SK-N-SH (cell line): ENCODE results near the gene RNF167.

Experiments
- MXI1 ChIP-seq: IDR thresholded peaks from 2 replicates; pipeline ENCODE4 v1.6.1; 2012; ENCODE audit warnings: mild to moderate bottlenecking, low read depth, low read length, improper control_type of control experiment
- NFIC ChIP-seq: IDR thresholded peaks from 2 replicates; pipeline ENCODE4 v1.4.0; 2012; ENCODE audit warnings: borderline replicate concordance
- POLR2AphosphoS5 ChIP-seq: IDR thresholded peaks from 2 replicates; pipeline ENCODE4 v1.6.1; 2012; ENCODE audit warnings: low read depth, low read length
- RCOR1 ChIP-seq: fragments of 150-350 bp; IDR thresholded peaks from 2 replicates; pipeline ENCODE4 v1.6.1; 2017; ENCODE audit warnings: antibody characterized with exemption, low read length
- SMC3 ChIP-seq: IDR thresholded peaks from 2 replicates; pipeline ENCODE4 v1.6.1; 2012; ENCODE audit warnings: low read depth, low read length, improper control_type of control experiment
- TF ChIP-seq, protein P1 (sequence below): fragments of 200-600 bp; sonication (generic); IDR thresholded peaks from 2 replicates; pipeline ENCODE4 v1.6.1; 2017; ENCODE audit warnings: antibody characterized with exemption, mild to moderate bottlenecking, moderate library complexity
- TF ChIP-seq, protein P2 (sequence below): IDR thresholded peaks from 2 replicates; pipeline ENCODE4 v1.6.1; 2012; ENCODE audit warnings: mild to moderate bottlenecking, low read depth, low read length, moderate library complexity
- TF ChIP-seq, protein P3 (sequence below): IDR thresholded peaks from 2 replicates; pipeline ENCODE4 v1.4.0; 2012; ENCODE audit warnings: low read depth

DNA sequence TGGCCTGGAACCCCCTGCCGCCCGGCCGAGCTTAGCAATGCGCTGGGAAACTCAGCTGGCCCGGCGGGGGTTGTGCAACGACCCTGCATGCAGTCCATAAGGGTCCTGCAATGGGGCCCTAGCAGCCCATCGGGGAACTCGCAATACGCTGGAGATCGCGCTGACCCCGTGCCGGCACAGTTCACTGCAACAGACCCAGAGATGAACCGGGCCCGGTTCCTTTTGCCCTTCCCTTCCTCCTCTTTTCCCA is 597 bp upstream of the RNF167 start:
- TF ChIP-seq, protein P1, sequence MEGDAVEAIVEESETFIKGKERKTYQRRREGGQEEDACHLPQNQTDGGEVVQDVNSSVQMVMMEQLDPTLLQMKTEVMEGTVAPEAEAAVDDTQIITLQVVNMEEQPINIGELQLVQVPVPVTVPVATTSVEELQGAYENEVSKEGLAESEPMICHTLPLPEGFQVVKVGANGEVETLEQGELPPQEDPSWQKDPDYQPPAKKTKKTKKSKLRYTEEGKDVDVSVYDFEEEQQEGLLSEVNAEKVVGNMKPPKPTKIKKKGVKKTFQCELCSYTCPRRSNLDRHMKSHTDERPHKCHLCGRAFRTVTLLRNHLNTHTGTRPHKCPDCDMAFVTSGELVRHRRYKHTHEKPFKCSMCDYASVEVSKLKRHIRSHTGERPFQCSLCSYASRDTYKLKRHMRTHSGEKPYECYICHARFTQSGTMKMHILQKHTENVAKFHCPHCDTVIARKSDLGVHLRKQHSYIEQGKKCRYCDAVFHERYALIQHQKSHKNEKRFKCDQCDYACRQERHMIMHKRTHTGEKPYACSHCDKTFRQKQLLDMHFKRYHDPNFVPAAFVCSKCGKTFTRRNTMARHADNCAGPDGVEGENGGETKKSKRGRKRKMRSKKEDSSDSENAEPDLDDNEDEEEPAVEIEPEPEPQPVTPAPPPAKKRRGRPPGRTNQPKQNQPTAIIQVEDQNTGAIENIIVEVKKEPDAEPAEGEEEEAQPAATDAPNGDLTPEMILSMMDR, result no peak
- no peak for TF ChIP-seq RCOR1
- no peak for TF ChIP-seq SMC3
- TF ChIP-seq, protein P2, sequence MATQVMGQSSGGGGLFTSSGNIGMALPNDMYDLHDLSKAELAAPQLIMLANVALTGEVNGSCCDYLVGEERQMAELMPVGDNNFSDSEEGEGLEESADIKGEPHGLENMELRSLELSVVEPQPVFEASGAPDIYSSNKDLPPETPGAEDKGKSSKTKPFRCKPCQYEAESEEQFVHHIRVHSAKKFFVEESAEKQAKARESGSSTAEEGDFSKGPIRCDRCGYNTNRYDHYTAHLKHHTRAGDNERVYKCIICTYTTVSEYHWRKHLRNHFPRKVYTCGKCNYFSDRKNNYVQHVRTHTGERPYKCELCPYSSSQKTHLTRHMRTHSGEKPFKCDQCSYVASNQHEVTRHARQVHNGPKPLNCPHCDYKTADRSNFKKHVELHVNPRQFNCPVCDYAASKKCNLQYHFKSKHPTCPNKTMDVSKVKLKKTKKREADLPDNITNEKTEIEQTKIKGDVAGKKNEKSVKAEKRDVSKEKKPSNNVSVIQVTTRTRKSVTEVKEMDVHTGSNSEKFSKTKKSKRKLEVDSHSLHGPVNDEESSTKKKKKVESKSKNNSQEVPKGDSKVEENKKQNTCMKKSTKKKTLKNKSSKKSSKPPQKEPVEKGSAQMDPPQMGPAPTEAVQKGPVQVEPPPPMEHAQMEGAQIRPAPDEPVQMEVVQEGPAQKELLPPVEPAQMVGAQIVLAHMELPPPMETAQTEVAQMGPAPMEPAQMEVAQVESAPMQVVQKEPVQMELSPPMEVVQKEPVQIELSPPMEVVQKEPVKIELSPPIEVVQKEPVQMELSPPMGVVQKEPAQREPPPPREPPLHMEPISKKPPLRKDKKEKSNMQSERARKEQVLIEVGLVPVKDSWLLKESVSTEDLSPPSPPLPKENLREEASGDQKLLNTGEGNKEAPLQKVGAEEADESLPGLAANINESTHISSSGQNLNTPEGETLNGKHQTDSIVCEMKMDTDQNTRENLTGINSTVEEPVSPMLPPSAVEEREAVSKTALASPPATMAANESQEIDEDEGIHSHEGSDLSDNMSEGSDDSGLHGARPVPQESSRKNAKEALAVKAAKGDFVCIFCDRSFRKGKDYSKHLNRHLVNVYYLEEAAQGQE, result no peak
- TF ChIP-seq POLR2AphosphoS5, result no peak
- TF ChIP-seq, protein P3, sequence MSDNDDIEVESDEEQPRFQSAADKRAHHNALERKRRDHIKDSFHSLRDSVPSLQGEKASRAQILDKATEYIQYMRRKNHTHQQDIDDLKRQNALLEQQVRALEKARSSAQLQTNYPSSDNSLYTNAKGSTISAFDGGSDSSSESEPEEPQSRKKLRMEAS, result no peak
- TF ChIP-seq NFIC, result no peak
- TF ChIP-seq MXI1, result no peak
